Stimulated activated CD4-positive, alpha-beta T cell treated with anti-CD3 and anti-CD28 coated beads, Interleukin-1b, Interleukin-23, amount 100 ng/mL, for 24 hours (primary cell): ENCODE results near the gene PPM1G.

Experiments
- DNase-seq, 4 experiments: peaks; one replicate each; pipeline ENCODE4 v3.0.0-alpha.2; 2020; ENCODE audit warnings: low read depth in 4 of 4, low spot score in 1 of 4

The PPM1G gene

GRCh38 chr2:27412419-27413152, 3.2 kb upstream of the PPM1G start:
- DNase-seq = no peak

- peak in 1 of 4 experiments; percentile 15 for DNase-seq
Observed at GRCh38 chr2:27408601-27409320, 630 bp downstream of the PPM1G start.

GRCh38 chr2:27407798-27408491, 1.4 kb downstream of the PPM1G start:
- no peak for DNase-seq

GRCh38 chr2:27400348-27401135, 8.8 kb downstream of the PPM1G start:
- DNase-seq = no peak

GRCh38 chr2:27398962-27399361, 10.4 kb downstream of the PPM1G start:
- no peak for DNase-seq

GRCh38 chr2:27393225-27393624, 16.2 kb downstream of the PPM1G start:
- DNase-seq = no peak

GRCh38 chr2:27390822-27391679, 18.3 kb downstream of the PPM1G start:
- no peak for DNase-seq

GRCh38 chr2:27381577-27382181, 27.7 kb downstream of the PPM1G start:
- no peak for DNase-seq

GRCh38 chr2:27380626-27381545, 28.5 kb downstream of the PPM1G start, which contains the start of gene ZNF513:
TSS of gene ZNF513 (minus strand) at chr2:27380734. CDS start at chr2:27380526, 208 bp downstream.
- peak; percentile 66 to 85 (median 76) for DNase-seq

GRCh38 chr2:27379836-27380625, 29.4 kb downstream of the PPM1G start:
- no peak for DNase-seq

- no peak for DNase-seq
Observed at GRCh38 chr2:27379383-27379835, 30.0 kb downstream of the PPM1G start.

GRCh38 chr2:27378809-27379290, 30.5 kb downstream of the PPM1G start:
- no peak for DNase-seq

GRCh38 chr2:27378096-27378808, 31.1 kb downstream of the PPM1G start:
- no peak for DNase-seq

GRCh38 chr2:27377618-27378095, 31.7 kb downstream of the PPM1G start:
- DNase-seq = no peak

GRCh38 chr2:27376866-27377617, 32.3 kb downstream of the PPM1G start:
- DNase-seq = no peak
